NCI-H82 treated with DMSO at 0.1 percent for 48 hours (cell line): ENCODE measurements around the gene ALPP.
"Not testable (repeated sequence)": the region's sequence is repeated elsewhere in the genome, so short reads cannot be mapped to it uniquely, and the experiment has no call there.

Experiments
- DNase-seq: peaks from one replicate; lab custom pipeline; 2025; ENCODE audit not compliant: unreplicated experiment; lab: John Stamatoyannopoulos, UW

Gene ALPP

DNA sequence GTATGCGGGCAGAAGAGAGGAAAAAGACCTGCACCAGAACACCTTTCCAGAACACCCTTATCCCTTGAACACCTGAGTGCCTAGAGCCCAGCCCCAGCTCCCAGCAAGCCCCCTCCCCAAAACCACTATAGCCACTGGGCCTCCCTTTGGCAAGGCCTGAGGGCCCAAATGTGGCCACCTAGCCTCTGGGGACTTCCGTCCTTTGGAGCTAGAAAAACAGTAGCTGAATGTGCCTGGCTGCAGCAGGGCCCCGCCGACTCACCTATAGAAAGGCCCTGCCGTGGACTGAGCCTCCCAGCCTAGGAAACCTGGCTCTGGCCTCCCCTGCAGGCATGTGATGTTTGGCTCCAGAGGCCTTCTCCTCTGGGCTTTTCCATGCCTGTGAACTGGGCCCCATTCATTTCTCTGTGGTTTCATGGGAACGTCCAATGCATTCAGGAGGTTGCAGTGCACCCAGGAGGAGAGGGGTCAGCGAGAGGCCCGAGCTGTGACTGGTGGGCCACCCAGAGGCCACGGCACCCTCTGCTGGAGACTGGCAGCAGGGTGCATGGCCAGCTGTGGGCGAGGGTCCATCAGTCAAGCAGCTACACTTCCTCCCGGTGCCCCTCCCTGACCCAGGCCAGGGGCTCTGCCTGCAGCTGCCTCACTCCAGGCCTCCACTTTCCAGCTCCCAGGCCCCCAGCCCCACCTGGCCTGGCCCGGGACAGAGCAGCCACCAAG is 15.3 kb upstream of the ALPP start:
- not testable (repeated sequence) for DNase-seq

- no peak for DNase-seq
Observed at GRCh38 chr2:232363784-232364615, 14.6 kb upstream of the ALPP start.

- not testable (repeated sequence) for DNase-seq
Observed at GRCh38 chr2:232364806-232365594, 13.6 kb upstream of the ALPP start.

DNA sequence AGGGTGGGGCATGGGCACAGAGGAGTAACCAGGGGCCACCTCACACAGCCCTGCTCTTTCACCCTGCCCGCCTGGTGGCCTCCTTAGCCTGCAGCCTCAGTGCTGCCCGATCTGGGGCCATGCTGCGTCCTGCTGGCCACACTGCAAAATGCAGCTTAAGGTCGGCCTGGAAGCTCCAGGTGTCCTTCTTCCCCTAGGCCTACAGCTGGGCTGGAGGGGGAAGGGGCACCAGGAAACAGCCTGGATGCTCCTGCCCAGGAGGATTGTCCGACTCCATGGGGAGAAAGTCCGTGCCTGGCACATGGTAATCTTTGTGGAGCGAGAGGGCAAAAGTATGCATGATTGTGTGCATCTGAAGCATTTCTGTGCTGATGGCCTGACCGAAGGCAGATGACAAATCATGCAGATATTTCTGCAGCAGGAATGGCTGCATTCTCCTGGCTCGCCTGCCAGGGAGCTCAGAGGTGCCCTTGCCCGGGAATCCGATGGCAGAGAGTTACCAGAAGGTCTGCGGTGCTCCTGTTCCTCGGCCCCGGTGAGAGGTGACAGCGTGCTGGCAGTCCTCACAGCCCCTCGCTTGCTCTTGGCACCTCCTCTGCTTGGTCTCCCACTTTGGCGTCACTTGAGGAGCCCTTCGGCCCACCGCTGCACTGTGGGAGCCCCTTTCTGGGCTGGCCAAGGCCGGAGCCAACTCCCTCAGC is 12.8 kb upstream of the ALPP start:
- DNase-seq = no peak

DNA sequence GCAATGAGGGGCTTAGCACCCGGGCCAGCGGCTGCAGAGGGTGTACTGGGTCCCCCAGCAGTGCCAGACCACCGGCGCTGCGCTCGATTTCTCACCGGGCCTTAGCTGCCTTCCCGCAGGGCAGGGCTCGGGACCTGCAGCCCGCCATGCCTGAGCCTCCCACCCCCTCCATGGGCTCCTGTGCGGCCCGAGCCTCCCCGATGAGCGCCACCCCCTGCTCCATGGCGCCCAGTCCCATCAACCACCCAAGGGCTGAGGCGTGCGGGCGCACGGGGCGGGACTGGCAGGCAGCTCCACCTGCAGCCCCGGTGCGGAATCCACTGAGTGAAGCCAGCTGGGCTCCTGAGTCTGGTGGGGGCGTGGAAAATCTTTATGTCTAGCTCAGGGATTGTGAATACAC is 12.1 kb upstream of the ALPP start:
- DNase-seq = not testable (repeated sequence)

- DNase-seq = no peak
Observed at GRCh38 chr2:232367016-232367415, 11.5 kb upstream of the ALPP start.

- DNase-seq = no peak
Observed at GRCh38 chr2:232367591-232368233, 10.8 kb upstream of the ALPP start.

- no peak for DNase-seq
Observed at GRCh38 chr2:232368311-232368731, 10.2 kb upstream of the ALPP start.

DNA sequence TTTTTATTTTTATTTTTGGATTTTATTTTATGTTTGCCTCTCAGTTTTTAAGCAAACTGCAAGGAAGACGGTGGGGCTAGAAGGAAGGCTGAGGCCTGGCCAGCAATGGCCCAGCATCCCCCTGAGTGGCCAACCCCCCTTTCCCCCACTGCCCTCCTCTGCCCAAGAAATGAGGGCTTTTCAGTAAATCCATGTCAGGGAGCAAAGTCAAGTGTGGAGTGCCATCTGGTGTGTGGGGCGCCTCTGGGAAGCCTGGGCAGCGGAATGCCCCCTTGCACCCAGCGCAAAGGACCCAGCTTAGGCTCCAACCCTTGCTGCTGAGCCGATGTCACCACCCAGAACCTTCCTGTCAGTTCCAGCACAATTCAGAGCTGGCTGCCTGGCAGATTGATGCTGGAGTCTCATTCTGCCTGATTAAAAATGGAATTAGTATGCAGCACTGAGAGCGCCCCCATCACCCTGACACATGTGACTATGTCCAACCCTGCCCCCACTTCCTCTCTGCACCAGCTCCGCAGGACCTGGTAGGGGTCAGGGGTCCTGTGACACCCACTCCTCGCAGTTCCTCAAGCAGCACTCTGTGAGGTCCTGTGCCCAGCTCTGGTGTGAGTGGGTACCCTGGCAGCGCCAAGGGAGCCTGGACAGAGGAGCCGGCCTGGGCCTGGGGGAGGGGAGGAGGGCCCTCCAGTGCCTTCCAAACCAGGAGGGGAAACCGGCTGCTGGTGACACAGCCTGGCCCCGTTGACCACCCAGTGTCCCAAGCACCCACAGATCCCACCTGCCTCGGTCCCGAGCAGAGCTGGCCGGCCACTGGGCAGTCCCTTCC is 9.2 kb upstream of the ALPP start:
- DNase-seq = no peak

DNA sequence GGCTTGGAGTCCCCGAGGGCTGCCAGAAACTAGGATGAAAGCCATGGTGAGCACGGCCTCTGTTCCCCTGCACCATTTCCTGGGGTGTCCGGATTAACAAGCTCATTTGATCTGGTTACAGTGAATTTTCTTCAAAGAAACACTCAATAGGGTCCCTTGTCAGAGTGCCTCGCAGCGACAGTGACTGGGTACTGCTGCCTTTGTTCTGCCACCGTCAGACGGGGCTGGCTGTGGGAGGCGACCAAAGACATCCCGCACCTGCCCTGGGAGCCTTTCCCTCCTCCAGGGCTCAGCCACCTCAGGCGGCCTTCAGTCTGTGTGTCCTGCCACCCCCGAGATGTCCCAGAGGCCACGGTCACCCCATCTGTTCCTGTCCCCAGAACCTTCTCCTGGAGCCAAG is 8.5 kb upstream of the ALPP start:
- not testable (repeated sequence) for DNase-seq

GRCh38 chr2:232372231-232373208 is 6.0 kb upstream of the ALPP start:
- no peak for DNase-seq

- no peak for DNase-seq
Observed at GRCh38 chr2:232374356-232374755, 4.2 kb upstream of the ALPP start.

DNA sequence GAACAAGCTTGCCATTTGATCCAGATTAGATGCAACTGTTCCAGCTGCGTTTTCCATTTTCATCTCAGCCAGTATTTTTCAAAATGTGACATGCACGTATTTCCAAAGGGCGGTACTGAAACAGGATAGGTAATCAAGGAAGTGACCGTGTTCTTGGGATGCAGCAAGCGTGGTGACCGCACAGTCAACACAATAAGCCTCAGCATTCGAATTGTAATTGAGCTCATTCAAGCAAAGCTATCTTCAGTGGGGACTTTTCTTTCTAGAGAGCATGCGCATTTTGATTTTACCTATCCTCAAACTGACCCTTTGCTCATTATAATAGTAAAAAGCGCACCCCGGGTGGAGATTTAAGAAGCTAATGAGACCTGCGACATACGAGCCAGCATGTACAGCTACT is 3.4 kb upstream of the ALPP start:
- DNase-seq = no peak

DNA sequence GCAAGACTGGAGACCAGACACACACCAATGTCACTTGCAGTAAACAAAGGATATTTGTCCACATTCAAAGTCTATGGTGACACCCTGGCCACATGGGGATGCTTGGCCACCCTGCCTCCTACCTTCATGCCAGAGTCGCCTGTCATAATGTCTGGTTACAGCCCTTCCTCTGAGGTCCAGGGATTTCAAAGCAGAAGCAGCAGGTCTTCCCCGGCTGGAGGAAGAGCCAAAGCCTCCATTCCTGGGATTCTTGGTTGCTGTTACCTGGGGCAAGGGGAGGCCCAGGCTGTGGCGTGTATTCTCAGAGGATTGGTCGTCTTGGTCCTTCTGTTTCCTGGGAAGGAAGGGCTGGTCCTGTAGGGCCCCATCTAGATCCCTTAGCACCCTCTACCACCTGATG is 2.3 kb upstream of the ALPP start:
- no peak for DNase-seq

DNA sequence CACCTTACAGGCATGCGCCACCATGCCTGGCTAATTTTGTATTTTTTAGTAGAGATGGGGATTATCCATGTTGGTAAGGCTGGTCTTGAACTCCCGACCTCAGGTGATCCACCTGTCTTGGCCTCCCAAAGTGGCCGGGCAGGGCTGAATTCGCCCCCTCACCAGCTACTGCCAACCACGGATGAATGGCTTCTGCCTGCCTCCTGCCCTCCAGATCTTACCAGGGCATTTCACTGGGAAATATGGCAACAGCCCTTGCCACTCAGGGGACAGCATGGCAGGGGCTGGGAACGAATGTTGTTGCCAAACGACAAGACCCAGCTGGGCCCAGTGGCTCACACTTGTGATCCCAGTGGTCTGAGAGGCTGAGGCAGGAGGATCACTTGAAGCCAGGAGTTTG is 1.8 kb upstream of the ALPP start:
- DNase-seq = no peak

DNA sequence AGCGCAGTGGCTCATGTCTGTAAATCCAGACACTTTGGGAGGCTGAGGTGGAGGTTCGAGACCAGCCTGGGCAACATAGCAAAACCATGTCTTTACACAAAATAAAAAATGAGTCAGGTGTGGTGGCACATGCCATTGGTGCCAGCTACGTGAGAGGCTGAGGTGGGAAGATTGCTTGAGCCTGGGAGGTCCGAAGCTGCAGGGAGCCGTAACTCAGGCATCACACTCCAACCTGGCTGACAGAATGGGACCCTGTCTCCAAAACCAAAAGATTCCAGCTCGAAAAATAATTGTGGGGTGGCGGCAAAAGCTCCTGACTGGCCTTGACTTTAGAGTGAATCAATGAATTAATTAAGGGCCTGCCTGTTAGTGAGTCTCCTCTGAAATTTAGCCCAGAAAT is 1.2 kb upstream of the ALPP start:
- no peak for DNase-seq

GRCh38 chr2:232377841-232378734 is 463 bp upstream of the ALPP start:
- no peak for DNase-seq
